Erythroblast (primary cell): Measurements from ENCODE around the gene LRIG1.

Experiments
- GATA1 ChIP-seq: IDR thresholded peaks from 2 replicates; pipeline ENCODE4 v1.6.1; 2011; ENCODE audit warnings: low read depth, mild to moderate bottlenecking, control low read depth, low read length, moderate library complexity
- POLR2A ChIP-seq: IDR thresholded peaks from 2 replicates; pipeline ENCODE4 v1.6.1; 2011; ENCODE audit warnings: mild to moderate bottlenecking, low read length

GRCh38 chr3:66355394-66355793 is 145.4 kb downstream of the LRIG1 start:
- TF ChIP-seq POLR2A (no peak), GATA1 (no peak)
